RPMI7951 (cell line): ENCODE measurements around the gene SAXO2. TPM values are rescaled to one million over a fixed set of nuclear protein-coding genes. Genes with fewer than 3 reads are reported as not detected.
"Not testable (repeated sequence)": the region's sequence is repeated elsewhere in the genome, so short reads cannot be mapped to it uniquely, and the experiment has no call there.

ENCODE experiments used
- DNase-seq: peaks from one replicate; pipeline ENCODE4 v3.0.0-alpha.2; 2012; ENCODE audit warnings: low read depth
- total RNA-seq: library from RNA; depleted of rRNA; stranded (reverse); fragments of >200 nt; shearing (Covaris generic); gene quantifications from 2 replicates; pipeline ENCODE4 v1.2.3, GENCODE V29; 2014

SAXO2 gene
- total RNA-seq, 1 experiment from 2014 or later, result under 0.01 TPM

DNA sequence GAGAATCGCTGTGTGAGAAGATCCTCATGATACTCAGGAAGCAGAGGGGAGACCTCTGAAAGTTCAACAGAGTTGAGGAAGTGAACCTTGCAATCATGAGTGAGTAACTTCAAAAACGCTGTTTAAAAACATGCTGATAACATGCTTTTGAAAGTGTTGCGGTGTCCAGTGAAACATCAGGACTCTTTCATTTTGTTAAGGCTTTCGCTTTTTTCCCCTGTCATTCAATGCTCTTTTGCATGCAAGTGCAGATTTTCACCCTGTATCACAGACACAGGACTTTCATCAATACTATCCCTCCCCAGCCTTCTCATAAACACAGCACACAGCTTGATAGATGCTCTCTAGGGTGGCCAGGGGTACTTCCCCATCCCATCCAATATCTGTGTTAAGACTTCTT, 23.9 kb downstream of the SAXO2 start:
- not testable (repeated sequence) for DNase-seq

GRCh38 chr15:82288202-82288601, 25.6 kb downstream of the SAXO2 start:
- DNase-seq, result not testable (repeated sequence)

- no peak for DNase-seq
Measured at GRCh38 chr15:82292271-82292670, 29.7 kb downstream of the SAXO2 start.

GRCh38 chr15:82294061-82294690, 31.6 kb downstream of the SAXO2 start:
- DNase-seq, result no peak

DNA sequence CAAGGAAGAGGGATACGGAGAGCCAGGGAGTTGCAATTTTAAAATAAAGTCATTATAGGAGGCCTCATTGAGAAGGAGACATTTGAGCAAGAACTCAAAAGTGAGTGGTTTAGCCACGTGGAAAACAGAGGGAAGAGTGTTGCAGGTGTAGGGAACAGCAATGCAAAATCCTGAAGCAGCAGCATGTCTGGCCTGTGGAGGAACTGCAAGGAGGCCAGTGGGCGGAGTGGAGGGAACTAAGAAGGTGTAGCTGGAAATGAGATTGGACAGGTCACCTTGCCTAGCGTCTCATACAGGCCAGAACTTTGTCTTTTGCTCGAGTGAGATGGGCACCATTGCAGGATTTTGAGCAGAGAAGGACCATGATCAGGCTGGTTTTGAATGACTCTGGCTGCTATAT, 34.9 kb downstream of the SAXO2 start:
- no peak for DNase-seq

GRCh38 chr15:82298032-82298431, 35.4 kb downstream of the SAXO2 start:
- no peak for DNase-seq

DNA sequence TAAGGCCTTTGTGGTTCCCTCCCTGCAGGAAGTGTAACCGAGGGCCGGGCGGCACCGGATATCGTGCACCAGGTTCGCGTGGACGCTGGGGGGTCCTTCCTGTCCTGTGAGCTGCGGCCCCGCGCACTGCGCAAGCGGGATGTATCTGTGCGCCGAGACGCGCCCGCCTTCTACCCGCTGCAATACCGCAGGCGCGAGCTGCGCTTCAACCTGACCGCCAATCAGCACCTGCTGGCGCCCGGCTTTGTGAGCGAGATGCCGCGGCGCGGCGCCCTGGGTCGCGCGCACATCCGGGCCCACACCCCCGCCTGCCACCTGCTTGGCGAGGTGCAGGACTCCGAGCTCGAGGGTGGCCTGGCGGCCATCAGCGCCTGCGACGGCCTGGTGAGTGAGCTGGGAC, 35.9 kb downstream of the SAXO2 start:
- DNase-seq, result no peak

- DNase-seq, result not testable (repeated sequence)
Measured at GRCh38 chr15:82299511-82299914, 36.9 kb downstream of the SAXO2 start.

DNA sequence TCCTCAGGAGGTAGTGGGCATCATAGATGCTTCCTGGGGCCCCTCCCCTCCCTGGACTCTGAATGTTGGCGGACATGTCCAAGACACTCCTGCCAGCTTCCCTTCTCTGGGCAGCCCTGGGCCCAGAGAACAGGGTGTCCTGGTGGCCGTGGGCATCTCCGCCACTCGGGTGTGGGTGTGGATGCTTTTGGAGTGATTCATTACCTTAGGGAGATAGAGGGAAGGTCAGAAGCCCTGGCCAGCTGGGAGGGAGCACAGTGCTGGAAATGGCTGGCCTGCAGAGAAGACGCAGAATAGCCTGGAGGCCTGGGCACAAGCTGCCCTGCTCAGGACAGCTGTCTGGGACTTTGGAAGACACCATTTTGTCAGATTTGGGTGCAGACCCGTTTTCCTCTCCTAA, 37.7 kb downstream of the SAXO2 start:
- DNase-seq, result peak; percentile 63

DNA sequence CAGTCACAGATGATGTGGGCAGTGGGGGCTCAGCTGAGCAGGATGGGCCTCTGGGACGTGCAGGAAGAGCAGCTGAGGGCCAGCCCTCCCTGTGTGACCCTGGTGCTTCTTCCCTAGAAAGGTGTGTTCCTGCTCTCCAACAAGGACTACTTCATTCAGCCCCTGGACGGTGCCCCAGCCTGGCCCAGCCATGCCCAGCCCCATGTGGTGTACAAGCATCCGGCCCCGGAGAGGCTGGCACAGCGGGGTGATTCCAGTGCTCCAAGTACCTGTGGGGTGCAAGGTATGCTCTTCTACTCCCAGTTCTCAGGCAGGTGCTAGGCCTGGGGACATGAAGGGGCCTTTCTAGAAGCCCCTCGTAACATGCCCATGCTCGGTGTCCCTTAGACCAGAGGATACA, 38.3 kb downstream of the SAXO2 start:
- DNase-seq, result no peak

GRCh38 chr15:82301296-82302016, 38.8 kb downstream of the SAXO2 start:
- no peak for DNase-seq

DNA sequence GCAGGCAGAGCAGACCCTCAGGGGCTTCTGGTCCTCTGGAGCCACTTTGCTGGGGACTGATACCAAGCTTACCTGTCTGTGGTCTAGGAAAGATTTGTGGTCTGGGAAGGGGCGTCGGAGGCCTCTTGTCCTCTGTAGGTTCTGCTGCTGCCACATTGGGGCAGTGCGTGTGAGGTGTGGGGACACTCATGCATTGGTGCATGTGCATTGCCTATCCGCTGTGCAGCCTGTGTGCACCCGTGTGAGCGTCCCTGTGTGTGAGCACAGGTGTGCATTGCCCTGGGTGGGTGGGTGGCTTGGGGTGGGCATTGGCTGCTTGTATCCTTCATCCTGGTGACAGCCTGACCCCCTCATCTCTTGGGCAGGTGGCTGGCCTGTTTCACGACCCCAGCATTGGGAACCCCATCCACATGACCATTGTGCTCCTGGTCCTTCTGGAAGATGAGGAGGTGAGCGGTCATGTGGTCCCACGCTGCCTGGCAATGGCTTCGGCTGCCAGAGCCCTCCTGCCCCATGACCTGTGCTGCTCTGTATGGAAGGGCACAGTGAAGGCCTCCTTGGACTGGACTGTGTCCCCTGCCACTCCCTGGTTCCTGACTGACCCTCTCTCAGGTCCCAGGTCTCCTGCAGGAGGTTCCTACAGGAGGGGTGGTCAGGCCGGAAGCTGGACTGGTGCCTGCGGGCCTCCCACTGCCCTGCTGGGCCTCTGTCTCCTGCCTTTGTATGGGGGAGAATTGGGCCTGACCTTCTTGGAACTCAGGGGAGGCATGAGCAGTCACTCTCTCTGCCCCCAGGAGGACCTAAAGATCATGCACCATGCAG, 41.5 kb downstream of the SAXO2 start:
- DNase-seq, result no peak

GRCh38 chr15:82304778-82305090, 42.1 kb downstream of the SAXO2 start:
- no peak for DNase-seq

- no peak for DNase-seq
Measured at GRCh38 chr15:82305621-82306048, 43.0 kb downstream of the SAXO2 start.

GRCh38 chr15:82306791-82307713, 44.4 kb downstream of the SAXO2 start:
- DNase-seq, result no peak

DNA sequence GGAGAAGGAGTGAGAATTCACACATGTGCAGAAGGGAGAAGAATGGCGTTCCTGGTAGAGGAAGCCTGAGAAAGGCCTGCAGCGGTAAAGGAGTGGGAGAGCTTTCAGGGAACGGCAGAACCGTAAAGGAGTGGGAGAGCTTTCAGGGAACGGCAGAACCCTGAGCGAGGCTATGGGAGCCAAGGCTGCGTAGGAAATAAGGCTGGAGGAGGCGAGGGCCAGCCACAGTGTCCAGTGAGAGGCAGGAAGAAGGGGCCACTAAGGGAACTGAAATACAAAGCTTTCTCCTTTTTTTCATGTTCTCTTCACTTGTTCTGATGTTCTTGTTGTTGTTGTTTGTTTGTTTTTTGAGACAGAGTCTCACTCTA, 45.1 kb downstream of the SAXO2 start:
- DNase-seq, result no peak

DNA sequence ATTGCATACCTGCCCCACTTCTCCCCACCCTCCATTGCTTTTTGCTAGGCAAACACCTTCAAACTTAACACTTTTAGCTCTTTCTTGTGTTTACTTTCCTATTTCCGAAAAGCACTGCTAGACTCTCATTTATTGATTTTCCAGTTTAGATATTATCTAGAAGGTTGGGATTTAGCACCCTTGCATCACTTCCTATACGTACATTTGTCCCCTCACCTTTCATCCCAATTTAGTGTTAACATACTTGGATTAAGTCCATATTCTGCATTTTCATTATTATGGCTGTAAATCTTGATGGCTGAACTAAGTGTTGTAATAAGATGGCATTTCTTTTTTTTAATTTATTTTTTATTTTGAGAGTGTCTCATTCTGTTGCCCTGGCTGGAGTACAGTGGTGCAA, 47.2 kb downstream of the SAXO2 start:
- DNase-seq, result no peak

DNA sequence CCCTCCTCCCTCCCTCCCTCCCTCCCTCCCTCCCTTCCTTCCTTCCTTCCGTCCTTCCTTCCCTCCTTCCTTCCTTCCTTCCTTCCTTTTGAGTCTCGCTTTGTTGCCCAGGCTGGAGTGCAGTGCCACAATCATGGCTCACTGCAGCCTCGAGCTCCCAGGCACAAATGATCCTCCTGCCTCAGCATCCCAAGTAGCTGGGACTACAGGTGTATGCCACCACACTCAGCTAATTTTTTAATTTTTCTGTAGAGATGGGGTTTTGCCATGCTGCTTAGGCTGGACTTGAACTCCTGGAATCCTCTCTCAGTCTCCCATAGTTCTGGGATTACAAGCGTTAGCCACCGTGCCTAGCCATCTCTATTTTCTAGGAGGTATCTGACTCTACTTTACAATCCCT, 48.7 kb downstream of the SAXO2 start:
- DNase-seq, result not testable (repeated sequence)

- DNase-seq, result peak; percentile 34
Measured at GRCh38 chr15:82312586-82313349, 50.1 kb downstream of the SAXO2 start.

- DNase-seq, result no peak
Measured at GRCh38 chr15:82313446-82313845, 50.8 kb downstream of the SAXO2 start.
